GM18909 (cell line): ENCODE results near the gene KAT7.

ENCODE experiments used
- ATAC-seq: cut with Tn5 transposase; IDR thresholded peaks from one replicate; pipeline ENCODE4 v1.9.1; 2021; ENCODE audit warnings: mild to moderate bottlenecking; ENCODE audit not compliant: unreplicated experiment, poor library complexity

Gene KAT7

GRCh38 chr17:49836111-49837030 lies 47.9 kb downstream of the KAT7 start:
- ATAC-seq: no peak

- ATAC-seq: no peak
Observed at GRCh38 chr17:49839455-49839854, 51.0 kb downstream of the KAT7 start.

GRCh38 chr17:49841548-49841947 lies 53.1 kb downstream of the KAT7 start:
- ATAC-seq: no peak

GRCh38 chr17:49842371-49842770 lies 53.9 kb downstream of the KAT7 start:
- ATAC-seq: no peak

GRCh38 chr17:49842846-49843245 lies 54.4 kb downstream of the KAT7 start:
- no peak for ATAC-seq

GRCh38 chr17:49843774-49844350 lies 55.4 kb downstream of the KAT7 start:
- ATAC-seq: no peak

- no peak for ATAC-seq
Observed at GRCh38 chr17:49845321-49845720, 56.8 kb downstream of the KAT7 start.

- ATAC-seq: no peak
Observed at GRCh38 chr17:49846938-49847712, 58.6 kb downstream of the KAT7 start.

- ATAC-seq: no peak
Observed at GRCh38 chr17:49848019-49848473, 59.6 kb downstream of the KAT7 start, which contains the start of gene TAC4. TSS of gene TAC4 (minus strand) at chr17:49848069. CDS start at chr17:49848017, 52 bp downstream.

- no peak for ATAC-seq
Observed at GRCh38 chr17:49848739-49849138, 60.3 kb downstream of the KAT7 start.

GRCh38 chr17:49850218-49850610 lies 61.7 kb downstream of the KAT7 start:
- ATAC-seq: no peak

GRCh38 chr17:49850772-49851386 lies 62.4 kb downstream of the KAT7 start:
- no peak for ATAC-seq

- ATAC-seq: no peak
Observed at GRCh38 chr17:49851387-49852291, 63.2 kb downstream of the KAT7 start.

- no peak for ATAC-seq
Observed at GRCh38 chr17:49853470-49854015, 65.1 kb downstream of the KAT7 start.

- no peak for ATAC-seq
Observed at GRCh38 chr17:49854126-49854525, 65.6 kb downstream of the KAT7 start.

- no peak for ATAC-seq
Observed at GRCh38 chr17:49858796-49859195, 70.3 kb downstream of the KAT7 start.

GRCh38 chr17:49859991-49860953 lies 71.8 kb downstream of the KAT7 start:
- no peak for ATAC-seq
